NCI-H69 (cell line): ENCODE data around the gene WWP2.
"Not testable (repeated sequence)": the region's sequence is repeated elsewhere in the genome, so short reads cannot be mapped to it uniquely, and the experiment has no call there.

Experiments
- DNase-seq: peaks from one replicate; lab custom pipeline; 2025; lab: John Stamatoyannopoulos, UW

WWP2 gene

DNA sequence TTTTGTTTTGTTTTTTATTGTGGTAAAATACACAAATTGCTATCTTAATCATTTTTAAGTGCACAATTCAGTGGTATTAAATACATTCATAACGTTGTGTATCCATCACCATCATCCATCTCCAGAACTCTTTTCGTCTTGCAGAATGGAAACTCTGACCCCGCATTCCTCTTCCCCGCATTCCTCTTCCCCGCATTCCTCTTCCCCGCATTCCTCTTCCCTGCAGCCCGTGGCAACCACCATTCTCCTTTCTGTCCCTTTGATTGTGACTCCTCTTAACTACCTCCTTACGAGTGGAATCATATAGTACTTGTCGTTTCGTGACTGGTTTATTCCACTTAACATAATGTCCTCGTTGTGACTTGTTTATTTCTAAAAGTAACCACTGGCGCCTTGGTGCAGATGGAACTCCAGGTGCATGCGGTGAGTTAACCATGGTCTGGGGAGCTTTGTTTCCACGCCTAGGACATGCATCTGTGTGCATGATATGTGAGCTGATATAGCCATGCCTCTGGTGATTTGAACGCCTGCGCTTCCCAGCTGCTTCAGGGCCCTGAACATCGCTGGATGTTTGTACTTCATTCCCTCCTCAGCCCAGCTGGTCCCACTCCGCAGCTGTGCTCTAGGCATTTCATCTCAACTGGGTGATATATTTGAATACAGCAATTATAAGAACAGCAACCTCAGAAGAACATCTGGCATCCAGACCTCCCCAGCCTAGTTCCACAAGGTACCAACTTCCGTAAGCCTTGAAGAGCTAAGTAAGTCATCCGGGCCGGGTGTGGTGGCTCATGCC lies 181.3 kb downstream of the WWP2 start:
- DNase-seq: not testable (repeated sequence)

DNA sequence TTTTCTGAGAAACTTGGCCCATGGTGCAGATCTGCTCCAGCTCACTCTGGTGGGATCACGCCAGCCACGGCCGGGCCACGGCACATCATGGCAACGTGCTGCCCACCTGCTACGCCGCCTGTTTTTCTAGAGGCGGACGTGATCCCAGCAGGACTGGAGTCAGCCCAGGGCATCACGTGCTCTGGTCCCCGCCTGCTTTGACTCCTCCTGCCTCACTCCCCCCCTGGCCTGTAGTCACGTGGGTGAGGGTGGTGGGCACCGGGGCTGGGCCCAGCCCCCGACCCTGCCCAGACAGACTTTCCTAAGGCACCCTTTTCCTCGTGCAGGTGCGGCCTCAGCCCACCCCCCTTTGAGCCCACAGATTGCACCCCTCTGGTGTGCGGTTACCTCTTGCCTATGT lies 188.3 kb downstream of the WWP2 start:
- not testable (repeated sequence) for DNase-seq

DNA sequence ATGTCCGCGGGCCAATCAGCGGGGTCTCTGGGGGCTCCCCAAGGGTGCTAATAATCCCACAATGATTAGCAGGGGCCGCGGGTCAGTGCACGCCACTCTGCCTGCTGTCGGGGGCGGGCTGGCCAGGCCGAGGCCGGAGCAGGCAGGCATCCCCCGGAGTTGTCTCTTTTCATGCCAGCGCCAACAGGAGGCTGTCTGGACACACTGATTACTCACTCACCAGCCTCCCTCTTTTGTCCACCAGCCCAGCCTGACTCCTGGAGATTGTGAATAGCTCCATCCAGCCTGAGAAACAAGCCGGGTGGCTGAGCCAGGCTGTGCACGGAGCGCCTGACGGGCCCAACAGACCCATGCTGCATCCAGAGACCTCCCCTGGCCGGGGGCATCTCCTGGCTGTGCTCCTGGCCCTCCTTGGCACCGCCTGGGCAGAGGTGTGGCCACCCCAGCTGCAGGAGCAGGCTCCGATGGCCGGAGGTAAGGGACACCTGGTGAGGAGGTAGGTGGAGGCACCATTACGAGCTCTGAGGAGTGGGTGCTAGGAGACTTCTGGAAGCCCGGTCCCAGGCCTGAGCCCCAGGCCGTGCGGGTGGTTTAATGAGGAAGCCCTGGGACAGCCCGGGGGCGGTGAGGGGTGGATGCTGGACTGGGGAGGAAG lies 189.0 kb downstream of the WWP2 start, which contains the start of gene CLEC18A:
Gene CLEC18A (plus strand): TSS at position 318 of the 655 bp plus-strand sequence. CDS start 33 bp downstream, at position 351.
- DNase-seq: not testable (repeated sequence)

DNA sequence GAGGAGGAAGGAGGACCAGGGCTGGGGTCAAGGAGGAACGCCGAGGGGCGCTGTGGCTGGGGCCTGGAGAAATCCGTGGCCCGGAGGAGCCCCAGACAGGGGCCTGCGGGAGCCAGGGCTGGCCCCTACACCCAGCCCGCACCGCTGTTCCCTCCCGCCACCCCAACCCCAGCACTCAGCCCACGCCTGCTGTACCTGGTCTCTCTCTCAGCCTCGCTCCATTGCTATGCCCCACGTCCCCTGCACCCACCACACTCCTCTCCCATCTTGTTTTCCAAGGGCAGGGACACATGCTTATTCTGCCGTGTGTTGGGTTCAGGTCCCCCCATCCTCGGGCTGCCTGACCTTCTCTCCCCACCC lies 189.5 kb downstream of the WWP2 start:
- DNase-seq: not testable (repeated sequence)

GRCh38 chr16:69952116-69952515 lies 190.0 kb downstream of the WWP2 start:
- DNase-seq: not testable (repeated sequence)

DNA sequence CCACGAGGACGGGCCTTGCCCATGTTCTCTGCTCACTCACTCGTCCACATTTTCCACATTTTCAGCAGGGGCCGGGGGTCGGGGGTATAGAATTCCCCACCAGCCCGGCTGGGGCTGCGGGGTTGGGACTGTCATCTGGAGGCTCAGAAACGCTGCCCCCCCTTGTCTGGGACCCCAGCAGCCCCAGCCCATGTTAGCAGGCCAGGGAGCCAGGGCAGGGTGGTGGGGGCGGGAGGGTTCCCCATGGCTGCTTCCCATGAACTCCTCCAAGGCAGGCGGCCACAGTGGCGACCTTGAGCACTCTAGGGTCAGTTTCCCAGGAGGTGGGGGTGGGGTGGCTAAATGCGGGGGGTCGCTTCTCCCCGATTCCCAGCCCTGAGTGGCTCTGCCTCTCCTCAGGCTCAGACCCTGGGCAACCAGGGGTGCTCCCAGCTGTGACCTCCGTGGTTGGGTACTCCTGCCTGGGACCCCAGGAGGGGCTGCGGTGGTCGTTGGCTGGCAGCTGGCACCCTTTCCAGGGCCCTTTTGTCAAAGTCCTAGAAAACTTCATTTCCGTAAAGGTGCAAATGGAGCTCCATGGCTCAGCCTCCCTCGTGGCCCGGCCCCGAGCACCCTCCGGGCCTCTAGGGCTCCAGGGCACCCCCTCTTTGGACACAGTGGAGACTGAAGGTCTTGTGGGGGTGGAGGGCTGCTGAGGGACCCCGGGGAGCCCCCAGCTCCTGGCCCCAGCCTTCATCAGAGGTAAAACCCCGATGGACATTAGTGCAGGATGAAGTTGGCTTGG lies 190.6 kb downstream of the WWP2 start:
- not testable (repeated sequence) for DNase-seq

DNA sequence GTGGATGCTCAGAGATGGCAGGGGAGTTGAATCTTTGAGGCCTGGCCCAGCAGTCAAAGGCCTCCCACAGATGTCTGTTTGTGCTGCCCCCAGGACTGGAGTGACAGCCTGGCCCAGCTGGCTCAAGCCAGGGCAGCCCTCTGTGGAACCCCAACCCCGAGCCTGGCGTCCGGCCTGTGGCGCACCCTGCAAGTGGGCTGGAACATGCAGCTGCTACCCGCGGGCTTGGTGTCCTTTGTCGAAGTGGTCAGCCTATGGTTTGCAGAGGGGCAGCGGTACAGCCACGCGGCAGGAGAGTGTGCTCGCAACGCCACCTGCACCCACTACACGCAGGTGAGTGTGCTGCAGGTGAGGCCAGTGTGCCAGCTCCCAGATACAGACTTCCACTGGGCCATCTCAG lies 192.1 kb downstream of the WWP2 start:
- not testable (repeated sequence) for DNase-seq

- not testable (repeated sequence) for DNase-seq
Measured at GRCh38 chr16:69963312-69963711, 201.2 kb downstream of the WWP2 start.

DNA sequence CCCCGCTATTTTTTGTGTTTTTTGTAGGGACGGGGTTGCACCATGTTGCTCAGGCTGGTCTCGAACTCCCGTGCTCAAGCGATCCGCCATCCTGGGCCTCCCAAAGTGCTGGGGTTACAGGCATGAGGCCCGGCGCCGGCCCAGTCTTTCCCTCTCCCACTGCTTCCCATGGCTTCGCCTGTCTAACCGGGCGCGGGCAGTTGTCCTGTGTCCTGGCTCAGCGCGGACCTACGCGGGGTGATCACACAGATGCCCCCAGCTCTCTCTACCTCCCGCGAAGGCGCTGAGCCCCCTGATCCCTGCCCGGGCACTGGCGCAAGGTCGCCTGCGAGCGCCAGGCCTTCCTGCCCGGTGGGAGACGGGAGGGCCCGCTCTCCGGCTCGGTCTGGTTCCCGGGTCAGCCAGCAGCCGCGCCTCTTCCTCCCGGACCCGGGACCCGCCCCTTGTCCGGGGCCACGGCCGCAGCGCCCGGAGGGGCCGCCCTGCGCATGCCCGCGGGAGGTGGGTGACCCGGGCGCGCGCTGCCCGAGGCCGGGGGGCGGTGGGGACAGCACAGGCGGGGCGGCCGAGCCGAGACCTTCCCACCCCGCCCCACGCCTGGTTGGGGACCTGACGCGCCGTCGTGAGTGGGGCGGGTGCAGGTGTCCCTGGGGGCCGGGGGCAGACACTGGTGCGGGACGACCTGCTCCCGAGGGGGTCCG lies 203.0 kb downstream of the WWP2 start:
- DNase-seq: peak; percentile 21

GRCh38 chr16:69965661-69966054 lies 203.5 kb downstream of the WWP2 start:
- DNase-seq: not testable (repeated sequence)

- DNase-seq: not testable (repeated sequence)
Measured at GRCh38 chr16:69967688-69968087, 205.6 kb downstream of the WWP2 start.

- DNase-seq: not testable (repeated sequence)
Measured at GRCh38 chr16:69968125-69968524, 206.0 kb downstream of the WWP2 start.

DNA sequence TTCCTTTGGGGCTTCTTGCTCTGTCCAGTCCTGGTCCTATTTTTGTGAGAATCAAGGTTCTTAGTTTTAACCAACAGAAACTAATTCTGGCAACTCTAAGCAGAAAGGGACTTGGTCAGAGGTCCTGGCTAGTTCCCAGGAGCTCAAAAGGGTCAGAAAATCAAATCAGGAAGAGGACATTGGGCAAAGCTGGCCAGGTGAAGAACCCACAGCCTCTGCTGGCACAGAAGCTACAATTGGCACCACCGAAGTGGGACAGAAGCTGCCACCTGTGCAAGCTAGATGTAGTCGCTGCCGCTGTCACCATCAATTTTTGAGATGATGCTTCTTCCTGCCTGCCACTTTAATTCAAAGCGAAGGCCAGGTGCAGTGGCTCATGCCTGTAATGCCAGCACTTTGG lies 207.5 kb downstream of the WWP2 start:
- not testable (repeated sequence) for DNase-seq

- DNase-seq: not testable (repeated sequence)
Measured at GRCh38 chr16:69972120-69972519, 210.0 kb downstream of the WWP2 start.

DNA sequence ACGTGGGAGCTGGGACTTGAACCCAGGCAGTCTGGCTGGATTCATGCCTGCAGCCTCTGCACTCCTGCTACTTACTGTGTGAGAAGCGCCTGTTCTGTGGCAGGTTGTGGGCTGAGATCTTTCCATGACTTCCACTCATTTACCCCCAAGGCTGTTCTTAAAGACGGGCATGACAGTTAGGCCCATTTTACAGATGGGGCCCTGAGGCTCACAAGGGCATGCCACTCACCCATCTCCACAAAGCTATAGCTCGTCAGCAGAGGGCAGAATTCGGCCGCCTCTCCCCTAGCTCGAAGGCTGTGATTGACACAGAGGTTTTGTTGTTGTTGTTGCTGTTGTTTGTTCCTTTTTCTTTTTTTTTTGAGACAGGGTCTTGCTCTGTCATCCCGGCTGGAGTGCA lies 210.8 kb downstream of the WWP2 start:
- DNase-seq: not testable (repeated sequence)

- not testable (repeated sequence) for DNase-seq
Measured at GRCh38 chr16:69985196-69985595, 223.1 kb downstream of the WWP2 start.
